ENCODE results near the gene GOLGA8J.
"Not testable (repeated sequence)": the region's sequence is repeated elsewhere in the genome, so short reads cannot be mapped to it uniquely, and the experiment has no call there.

The GOLGA8J gene

DNA sequence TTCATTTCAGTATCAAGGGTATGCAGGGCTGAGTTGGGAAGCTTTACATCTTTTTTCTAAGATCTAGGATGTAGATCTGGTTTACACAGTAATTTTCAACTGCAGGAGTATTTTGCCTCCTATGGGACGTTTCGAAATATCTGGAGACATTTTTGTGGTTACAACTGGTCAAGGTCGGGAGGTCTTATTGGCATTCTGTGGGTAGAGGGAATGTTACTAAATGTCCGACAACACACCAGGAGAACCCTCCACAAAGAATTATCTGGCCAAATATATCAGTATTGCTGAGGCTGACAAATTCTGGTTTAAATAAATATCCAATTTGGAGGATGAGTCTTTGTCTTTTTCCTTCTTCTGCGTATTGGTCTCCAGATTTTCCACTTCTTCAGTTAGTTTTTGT is 1.9 kb upstream of the GOLGA8J start:
- DNase-seq, result not testable (repeated sequence)

DNA sequence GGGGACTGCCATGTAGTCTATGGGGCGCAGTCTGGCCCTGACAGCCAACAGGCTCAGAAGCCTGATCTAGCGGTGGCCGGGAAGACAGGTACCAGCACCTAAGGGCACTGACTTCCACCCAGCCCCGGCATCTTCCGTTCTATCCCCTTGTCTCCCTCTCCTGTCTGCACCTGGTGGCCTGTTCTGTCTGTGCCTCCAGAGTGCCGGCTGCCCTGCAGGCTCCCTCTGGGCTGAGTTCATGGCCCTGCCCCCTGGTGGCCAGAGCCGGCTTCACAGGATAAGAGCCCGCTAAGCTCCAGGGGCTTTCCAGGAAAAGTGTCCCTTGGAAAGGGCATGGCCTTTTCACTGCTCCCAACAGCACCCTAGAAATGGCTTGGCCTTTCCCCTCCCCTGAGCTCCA is 15.1 kb downstream of the GOLGA8J start:
- not testable (repeated sequence) for DNase-seq

- not testable (repeated sequence) for DNase-seq
Observed at GRCh38 chr15:30102890-30103289, 20.1 kb downstream of the GOLGA8J start.

GRCh38 chr15:30103941-30104507 is 21.3 kb downstream of the GOLGA8J start:
- not testable (repeated sequence) for DNase-seq

- DNase-seq, result not testable (repeated sequence)
Observed at GRCh38 chr15:30110591-30110990, 27.8 kb downstream of the GOLGA8J start.

DNA sequence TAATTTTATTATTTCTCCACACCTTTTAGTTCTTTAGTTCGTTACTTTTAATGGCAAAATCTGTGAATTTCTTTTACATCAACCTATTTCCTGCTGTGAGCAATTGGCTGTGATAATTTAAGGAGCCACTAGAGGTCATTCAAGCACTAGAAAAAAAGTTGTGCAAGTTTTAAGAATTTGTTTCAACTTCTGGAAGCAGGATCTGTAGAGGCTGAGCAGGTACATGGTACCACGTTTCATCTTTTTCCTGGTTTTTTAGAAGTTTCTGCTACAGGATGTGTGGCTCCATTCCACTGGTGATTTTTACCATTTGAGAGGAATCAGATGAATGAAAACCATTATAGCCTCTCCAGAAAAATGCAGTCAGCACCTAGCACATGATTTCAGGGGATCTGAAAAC is 47.3 kb downstream of the GOLGA8J start:
- not testable (repeated sequence) for DNase-seq

DNA sequence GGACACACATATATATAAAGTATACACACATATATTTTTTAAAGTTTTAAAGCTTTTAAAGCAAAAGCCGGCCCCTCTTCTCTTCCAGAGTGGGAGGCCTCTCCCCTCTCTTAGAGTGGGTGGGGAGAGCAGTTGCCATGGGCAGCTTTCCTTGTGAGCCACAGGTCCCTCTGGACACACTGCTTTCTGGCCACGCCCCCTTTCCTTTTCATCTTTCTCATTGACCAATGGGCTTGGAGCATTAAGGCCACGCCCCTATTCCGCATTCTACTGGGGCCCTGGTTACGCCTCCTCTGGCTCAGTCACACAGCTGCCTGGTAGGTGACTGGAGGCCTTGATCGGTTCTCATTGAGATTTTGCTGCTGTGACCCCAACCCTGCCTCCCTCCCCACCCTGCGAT is 52.0 kb downstream of the GOLGA8J start, which contains the start of gene GOLGA8T:
GOLGA8T (plus strand) TSS at position 301 of the 400 bp plus-strand sequence; CDS start at position 399, 98 bp downstream.
- DNase-seq, result not testable (repeated sequence)
